Fibroblast of skin of abdomen (primary cell): ENCODE measurements around the gene NEURL2.

Experiments
- DNase-seq: peaks from one replicate; pipeline ENCODE4 v3.0.0-alpha.2; 2013

NEURL2 gene

GRCh38 chr20:45842169-45842812, 48.7 kb downstream of the NEURL2 start:
- DNase-seq = no peak

- DNase-seq = no peak
Measured at GRCh38 chr20:45841407-45842129, 49.4 kb downstream of the NEURL2 start.

GRCh38 chr20:45840700-45841198, 50.3 kb downstream of the NEURL2 start:
- DNase-seq = no peak
